GM10248 (cell line): Measurements from ENCODE around the gene CFAP68.

Source experiments
- CTCF ChIA-PET: fragments of 300-600 bp; sonication (Branson Sonifier 250); formaldehyde crosslinking; extraction: SDS; loops from one replicate; lab custom pipeline; 2021; ENCODE audit warnings: antibody characterized with exemption; lab: Yijun Ruan, JAX
- POLR2A ChIA-PET: fragments of 350-650 bp; sonication (Branson Sonifier 250); formaldehyde crosslinking; extraction: SDS; loops from one replicate; lab custom pipeline; 2020; ENCODE audit warnings: antibody characterized with exemption; lab: Yijun Ruan, JAX
- DNase-seq: peaks from one replicate; pipeline ENCODE4 v3.0.0; 2012; ENCODE audit errors: extremely low spot score
- TF ChIP-seq, protein P1 (sequence below): IDR thresholded peaks from 2 replicates; pipeline ENCODE4 v1.5.1; 2012; ENCODE audit warnings: mild to moderate bottlenecking, low read depth; ENCODE audit errors: extremely low read depth, missing control alignments, control extremely low read depth

The CFAP68 gene, protein sequence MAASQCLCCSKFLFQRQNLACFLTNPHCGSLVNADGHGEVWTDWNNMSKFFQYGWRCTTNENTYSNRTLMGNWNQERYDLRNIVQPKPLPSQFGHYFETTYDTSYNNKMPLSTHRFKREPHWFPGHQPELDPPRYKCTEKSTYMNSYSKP

DNA sequence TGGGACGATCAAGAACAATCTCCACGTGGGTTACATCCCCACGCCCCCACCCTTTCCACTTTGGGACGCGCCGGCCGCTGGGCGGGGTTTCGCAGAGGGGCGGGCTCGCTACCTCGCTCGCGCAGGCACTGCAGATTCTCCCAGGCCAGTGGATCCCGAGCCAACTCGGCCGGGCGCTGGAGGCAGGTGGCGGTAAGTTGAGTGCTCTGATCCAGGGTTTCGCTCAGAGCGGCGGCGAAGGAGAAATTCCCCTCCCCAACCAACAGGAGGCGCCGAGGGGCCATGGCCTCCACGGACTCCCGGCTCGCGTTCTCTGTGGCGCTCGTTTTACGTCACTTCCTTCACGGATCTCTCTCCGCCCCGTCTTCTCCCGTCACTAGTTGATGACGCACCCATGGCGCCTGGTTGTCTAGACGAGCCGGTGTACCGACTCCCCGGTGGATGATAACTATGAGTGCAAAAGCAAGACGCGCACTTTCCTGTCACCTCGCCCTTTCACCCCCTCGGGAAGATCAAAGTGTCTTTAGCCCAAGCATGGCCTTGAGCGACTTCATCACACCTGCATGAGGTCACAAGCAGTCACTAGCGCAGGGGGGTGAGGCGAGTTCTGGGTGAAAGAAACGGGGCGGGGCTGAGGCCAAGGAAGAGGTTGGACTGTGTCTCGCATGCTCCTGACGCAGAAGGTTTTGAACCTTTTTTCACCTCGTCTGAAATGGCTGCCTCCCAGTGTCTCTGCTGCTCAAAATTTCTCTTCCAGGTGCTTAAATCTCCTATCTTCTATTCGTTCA is at the start of gene CFAP68, which contains the start of gene FDXACB1:
Gene CFAP68 (plus strand): TSS at position 693 of the 788 bp plus-strand sequence. CDS start 20 bp downstream, at position 713.
Gene FDXACB1 (minus strand): TSS at position 317 of the 788 bp plus-strand sequence. CDS start 33 bp downstream, at position 284.
- ChIA-PET CTCF (interaction anchor here (1.0 to 1.2 kb wide), 4 partner anchors 8 to 103 kb away, joined by 3 to 9 read pairs (median 6); partner anchors contain the start of gene ALG9), POLR2A (no interaction called here)
- DNase-seq = peak; percentile 94
- TF ChIP-seq, protein P1, sequence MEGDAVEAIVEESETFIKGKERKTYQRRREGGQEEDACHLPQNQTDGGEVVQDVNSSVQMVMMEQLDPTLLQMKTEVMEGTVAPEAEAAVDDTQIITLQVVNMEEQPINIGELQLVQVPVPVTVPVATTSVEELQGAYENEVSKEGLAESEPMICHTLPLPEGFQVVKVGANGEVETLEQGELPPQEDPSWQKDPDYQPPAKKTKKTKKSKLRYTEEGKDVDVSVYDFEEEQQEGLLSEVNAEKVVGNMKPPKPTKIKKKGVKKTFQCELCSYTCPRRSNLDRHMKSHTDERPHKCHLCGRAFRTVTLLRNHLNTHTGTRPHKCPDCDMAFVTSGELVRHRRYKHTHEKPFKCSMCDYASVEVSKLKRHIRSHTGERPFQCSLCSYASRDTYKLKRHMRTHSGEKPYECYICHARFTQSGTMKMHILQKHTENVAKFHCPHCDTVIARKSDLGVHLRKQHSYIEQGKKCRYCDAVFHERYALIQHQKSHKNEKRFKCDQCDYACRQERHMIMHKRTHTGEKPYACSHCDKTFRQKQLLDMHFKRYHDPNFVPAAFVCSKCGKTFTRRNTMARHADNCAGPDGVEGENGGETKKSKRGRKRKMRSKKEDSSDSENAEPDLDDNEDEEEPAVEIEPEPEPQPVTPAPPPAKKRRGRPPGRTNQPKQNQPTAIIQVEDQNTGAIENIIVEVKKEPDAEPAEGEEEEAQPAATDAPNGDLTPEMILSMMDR = peak; percentile 93

DNA sequence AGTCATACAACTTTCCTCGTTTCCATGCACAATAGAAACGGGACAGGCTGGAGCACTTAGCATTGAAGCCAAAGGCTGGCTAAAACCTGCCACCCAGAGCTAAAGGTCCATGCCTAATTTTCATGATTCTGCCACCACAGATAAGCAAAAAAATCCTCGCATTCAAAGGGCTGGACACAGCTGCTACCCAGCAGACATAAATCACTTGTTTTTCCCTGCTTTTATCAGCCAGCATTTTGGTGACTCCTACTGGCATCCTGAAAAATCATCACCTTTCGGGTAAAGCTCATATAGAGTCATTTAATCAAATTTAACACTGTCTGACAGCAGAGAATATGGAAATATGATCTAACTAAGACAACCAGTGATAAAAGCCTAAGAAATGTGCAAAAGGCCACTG is 45.8 kb upstream of the CFAP68 start:
- ChIA-PET CTCF (interaction anchor here (0.8 to 4.5 kb wide), 8 partner anchors 9 to 267 kb away, joined by 3 to 27 read pairs (median 4); no protein-coding TSS in a partner anchor), POLR2A (no interaction called here)
- DNase-seq = no peak
- TF ChIP-seq, protein P1 = no peak

DNA sequence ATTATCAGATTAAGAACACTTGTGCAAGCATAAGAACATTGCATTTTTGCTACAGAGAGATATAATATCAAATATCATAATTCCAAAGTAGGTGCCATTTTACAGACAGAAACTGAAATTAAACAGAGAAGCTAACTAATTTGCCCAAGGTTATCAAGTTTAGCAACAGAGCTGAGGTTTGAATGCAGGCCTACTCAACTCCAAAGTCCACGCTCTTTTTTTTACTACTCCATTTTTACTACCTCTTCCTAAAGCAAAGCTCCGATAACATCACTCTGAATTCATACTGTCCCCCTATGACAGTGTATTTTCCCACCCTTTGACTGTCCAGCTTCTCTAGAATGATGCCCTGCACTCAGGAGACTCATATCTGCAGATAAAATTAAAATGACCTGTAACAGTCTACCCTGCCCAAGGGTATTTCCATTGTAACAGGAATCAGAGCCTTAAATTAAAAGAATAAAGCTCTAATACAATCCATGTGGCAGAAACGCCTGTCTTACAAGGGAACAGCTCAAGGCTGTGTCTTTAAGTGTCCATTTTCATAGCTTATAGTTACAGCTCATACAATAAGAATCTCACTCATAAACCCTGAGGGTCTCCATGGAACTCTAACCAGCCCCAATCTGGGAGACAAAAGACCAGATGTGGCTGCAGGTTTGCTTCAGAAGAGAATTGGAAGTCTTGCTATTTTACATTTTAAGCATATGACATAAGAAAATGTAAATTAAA is 44.7 kb upstream of the CFAP68 start:
- no peak for DNase-seq
- TF ChIP-seq, protein P1 = no peak
- ChIA-PET POLR2A (no interaction called here), CTCF (interaction anchor here (0.5 to 4.5 kb wide), 14 partner anchors 8 to 381 kb away, joined by 3 to 27 read pairs (median 4); no protein-coding TSS in a partner anchor)

DNA sequence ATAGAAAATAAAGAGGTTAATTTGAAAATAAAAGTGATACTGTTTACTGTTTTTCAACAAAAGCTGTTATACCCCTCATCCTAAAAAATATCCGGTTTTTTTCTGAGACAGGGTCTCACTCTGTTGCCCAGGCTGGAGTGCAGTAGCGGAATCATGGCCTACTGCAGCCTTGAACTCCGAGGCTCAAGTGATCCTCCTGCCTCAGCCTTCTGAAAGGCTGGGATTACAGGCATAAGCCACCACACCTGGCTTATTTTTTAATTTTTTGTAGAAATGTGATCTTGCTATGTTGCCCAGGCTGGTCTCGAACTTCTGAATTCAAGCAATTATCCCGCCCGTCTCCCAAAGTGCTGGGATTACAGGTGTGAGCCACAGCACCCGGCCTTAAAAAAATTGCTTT is 43.7 kb upstream of the CFAP68 start:
- CTCF ChIA-PET = interaction anchor here (1.2 to 4.5 kb wide), 7 partner anchors 9 to 249 kb away, joined by 3 to 27 read pairs (median 7); no protein-coding TSS in a partner anchor
- TF ChIP-seq, protein P1 = no peak
- no peak for DNase-seq
- POLR2A ChIA-PET = no interaction called here

DNA sequence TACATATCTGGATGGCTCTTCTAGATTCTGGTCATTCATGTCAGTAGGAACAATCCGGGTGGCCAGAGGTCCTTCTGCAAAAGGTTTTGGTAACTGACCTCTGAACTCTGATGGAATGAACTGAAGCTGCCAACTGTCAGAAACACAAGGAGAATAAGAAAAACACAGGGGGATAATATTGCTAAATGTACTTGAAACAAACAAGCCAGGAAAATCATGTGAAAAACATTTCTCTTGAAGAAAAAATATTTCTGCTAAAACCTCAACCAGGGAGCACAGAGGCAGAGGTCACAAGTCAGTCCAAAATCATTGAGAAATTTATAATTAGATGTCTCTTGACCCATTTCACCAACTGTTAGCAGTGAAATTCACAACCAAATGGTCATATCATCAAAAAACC is 43.2 kb upstream of the CFAP68 start:
- POLR2A ChIA-PET = no interaction called here
- CTCF ChIA-PET = interaction anchor here (1.6 to 4.5 kb wide), 3 partner anchors 10 to 249 kb away, joined by 7 to 27 read pairs (median 13); no protein-coding TSS in a partner anchor
- DNase-seq = no peak
- TF ChIP-seq, protein P1 = no peak

DNA sequence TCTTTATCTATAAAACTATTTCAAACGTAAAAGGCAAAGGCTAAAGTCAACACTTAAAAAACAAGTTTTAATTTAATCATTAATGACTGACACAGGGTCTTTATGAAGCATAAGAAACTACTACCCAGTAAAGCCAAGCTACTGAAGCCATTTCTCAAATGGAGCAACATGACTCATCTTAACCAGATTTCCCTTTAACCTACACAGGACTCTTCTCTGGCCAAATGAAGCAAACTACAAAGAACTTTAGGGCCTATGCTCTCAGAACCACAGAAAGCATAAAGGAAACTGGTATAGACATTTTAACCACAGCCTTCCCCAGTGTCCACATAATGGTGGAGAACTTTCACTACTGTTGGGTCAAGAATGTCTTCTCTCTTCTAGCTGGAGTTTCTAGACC is 42.6 kb upstream of the CFAP68 start:
- TF ChIP-seq, protein P1 = no peak
- ChIA-PET POLR2A (no interaction called here), CTCF (interaction anchor here (0.7 to 4.1 kb wide), 2 partner anchors 35 to 250 kb away, joined by 3 to 13 read pairs; no protein-coding TSS in a partner anchor)

More for the DNA sequence above, 42.6 kb upstream of the CFAP68 start:
- peak; percentile 29 for DNase-seq
